Activated effector memory CD4-positive, alpha-beta T cell treated with Interleukin-2 at 50 U/mL for 16 hours (primary cell): ENCODE measurements around the gene NLGN4Y.

Source experiments
- DNase-seq: peaks from one replicate; pipeline ENCODE4 v3.0.0-alpha.2; 2020

NLGN4Y gene

GRCh38 chrY:14524272-14525231 is at the start of gene NLGN4Y:
TSS of gene NLGN4Y (plus strand) at chrY:14524529. CDS start at chrY:14622120, 97,591 bp downstream.
- peak; percentile 1 for DNase-seq

- DNase-seq: no peak
Measured at GRCh38 chrY:14485935-14486334, 38.4 kb upstream of the NLGN4Y start.

GRCh38 chrY:14490226-14490625 is 34.1 kb upstream of the NLGN4Y start:
- no peak for DNase-seq

- DNase-seq: no peak
Measured at GRCh38 chrY:14498071-14498470, 26.3 kb upstream of the NLGN4Y start.

- no peak for DNase-seq
Measured at GRCh38 chrY:14504592-14504991, 19.7 kb upstream of the NLGN4Y start.

- no peak for DNase-seq
Measured at GRCh38 chrY:14522379-14522950, 1.9 kb upstream of the NLGN4Y start.

GRCh38 chrY:14523491-14524271 is 648 bp upstream of the NLGN4Y start:
- DNase-seq: no peak

- DNase-seq: no peak
Measured at GRCh38 chrY:14525315-14525714, 986 bp downstream of the NLGN4Y start.

GRCh38 chrY:14528361-14528760 is 4.0 kb downstream of the NLGN4Y start:
- DNase-seq: no peak

- no peak for DNase-seq
Measured at GRCh38 chrY:14536703-14537102, 12.4 kb downstream of the NLGN4Y start.

- DNase-seq: no peak
Measured at GRCh38 chrY:14543506-14543905, 19.2 kb downstream of the NLGN4Y start.

GRCh38 chrY:14581294-14581693 is 57.0 kb downstream of the NLGN4Y start:
- DNase-seq: no peak

GRCh38 chrY:14586725-14587124 is 62.4 kb downstream of the NLGN4Y start:
- DNase-seq: no peak

GRCh38 chrY:14601372-14601771 is 77.0 kb downstream of the NLGN4Y start:
- DNase-seq: no peak

GRCh38 chrY:14617625-14618024 is 93.3 kb downstream of the NLGN4Y start:
- no peak for DNase-seq

- DNase-seq: no peak
Measured at GRCh38 chrY:14618513-14618912, 94.2 kb downstream of the NLGN4Y start.

- DNase-seq: no peak
Measured at GRCh38 chrY:14628208-14628607, 103.9 kb downstream of the NLGN4Y start.

- no peak for DNase-seq
Measured at GRCh38 chrY:14631676-14632075, 107.3 kb downstream of the NLGN4Y start.

GRCh38 chrY:14633718-14634117 is 109.4 kb downstream of the NLGN4Y start:
- DNase-seq: no peak

- DNase-seq: no peak
Measured at GRCh38 chrY:14634954-14635353, 110.6 kb downstream of the NLGN4Y start.

- no peak for DNase-seq
Measured at GRCh38 chrY:14637551-14637950, 113.2 kb downstream of the NLGN4Y start.

GRCh38 chrY:14641853-14642252 is 117.5 kb downstream of the NLGN4Y start:
- no peak for DNase-seq

- no peak for DNase-seq
Measured at GRCh38 chrY:14644157-14644952, 120.0 kb downstream of the NLGN4Y start.
